Adrenal gland (tissue), 12 donors: ENCODE data around the gene POLG. TPM values are rescaled to one million over a fixed set of nuclear protein-coding genes. Genes with fewer than 3 reads are reported as not detected.

Experiments used
- DNase-seq, 7 donors: peaks; one replicate each; pipeline ENCODE4 v3.0.0-alpha.2; 2019 to 2020
- H3K27ac ChIP-seq, 5 donors: fragments of 200-600 bp; sonication (generic) in 4 of 5; 1 replicate in 3 of 5; 2 replicates in 2 of 5; pipeline versions ENCODE4 v1.5.1 to v1.8.0; 2016 to 2020; ENCODE audit warnings: mild to moderate bottlenecking in 1 of 5
- H3K27me3 ChIP-seq: fragments of 200-600 bp; 2 replicates; pipeline ENCODE4 v1.8.0; 2021
- H3K36me3 ChIP-seq, 2 donors: fragments of 200-600 bp; replicated peaks in 1 of 2; 1 replicate in 1 of 2; 2 replicates in 1 of 2; pipeline versions ENCODE4 v1.5.1 to v1.8.0; 2018 to 2022
- H3K4me1 ChIP-seq, 2 donors: fragments of 200-600 bp; replicated peaks in 1 of 2; 1 replicate in 1 of 2; 2 replicates in 1 of 2; pipeline versions ENCODE4 v1.5.1 to v1.8.0; 2018 to 2021
- H3K4me3 ChIP-seq, 4 donors: fragments of 200-600 bp; sonication (generic) in 3 of 4; one replicate each; pipeline ENCODE4 v1.5.1; 2016 to 2018
- H3K9me3 ChIP-seq, 3 donors: fragments of 200-600 bp; sonication (generic) in 1 of 3; replicated peaks in 1 of 3; 1 replicate in 2 of 3; 2 replicates in 1 of 3; pipeline versions ENCODE4 v1.5.1 to v1.8.0; 2016 to 2021
- CTCF ChIP-seq, 6 experiments: fragments of 450-650 bp in 4 of 6; fragments of 200-600 bp in 2 of 6; sonication (generic) in 1 of 6; IDR thresholded peaks; 1 replicate in 5 of 6; 2 replicates in 1 of 6; pipeline versions ENCODE4 v1.5.1 to v1.8.0; 2016 to 2021; ENCODE audit warnings: antibody characterized with exemption in 6 of 6, mild to moderate bottlenecking in 2 of 6, moderate library complexity in 1 of 6
- POLR2A ChIP-seq, 2 donors: fragments of 450-650 bp; IDR thresholded peaks; one replicate each; pipeline ENCODE4 v1.6.1; 2017; ENCODE audit warnings: antibody characterized with exemption in 2 of 2, mild to moderate bottlenecking in 2 of 2, moderate library complexity in 1 of 2
- WGBS, 4 donors: extraction: QIAGEN DNeasy Blood & Tissue Kit in 2 of 4; methylation state at CpG; one replicate each; pipeline versions ENCODE4 v1.1.5 to v1.1.7; 2013 to 2017; 5-methylcytosine and 5-hydroxymethylcytosine counted together
- intact Hi-C, 2 donors: fragments of 100-400 bp; cut with DNase I; formaldehyde crosslinking; loops; one replicate each; pipeline versions ENCODE4 v1.14.1 to v1.15.0; 2022 to 2023
- polyA plus RNA-seq, 3 donors: library from polyadenylated mRNA; stranded (reverse); fragments of 200-250 nt in 2 of 3; fragments of 350-450 nt in 1 of 3; fragmentation: Illumina TruSeq in 1 of 3; extraction: RNeasy Lipid Tissue Mini Kit (QIAGEN cat#74804) in 1 of 3; gene quantifications; one replicate each; pipeline ENCODE4 v1.2.3, GENCODE V29; 2013 to 2014
- total RNA-seq, 9 donors: library from RNA; depleted of rRNA in 4 of 9; stranded (reverse); fragments of >200 nt in 4 of 9; fragments of 120-200 nt in 1 of 9; fragmentation: NEBNext Ultra II Directional in 1 of 9; extraction: Animal tissue kit (Norgen Biotek cat#: 25700) in 1 of 9; gene quantifications; one replicate each; pipeline versions ENCODE4 v1.1.0 to v1.2.4, GENCODE V29; 2013 to 2023
- donor health status: healthy with polysubstance abuse.
- donor health status: Bipolar disorder and iron deficiency.
- donor health status: DM: yes; HTN: yes; CAD: no.
- donor health status: DM: no; HTN: no; CAD: no.
- donor health status: DM: no; HTN: no; CAD: no.
- donor health status: DM: yes; HTN: yes; CAD: no.

The POLG gene
- total and polyA plus RNA-seq, 12 donors: 25.0 to 127 (median 49.8) TPM

- Histone ChIP-seq H3K4me3 (peak overlapping the region in 1 of 4 donors; percentile 26), H3K27ac (no peak overlapping the region), H3K4me1 (peaks cover 0 to 8% of the 10 kb centered on the region in 2 donors), H3K36me3 (no peaks in the 10 kb centered on the region), H3K27me3 (peaks cover 95% of the 10 kb centered on the region), H3K9me3 (no peaks in the 10 kb centered on the region)
- TF ChIP-seq CTCF (IDR thresholded peaks at IDR 0.05): no peak
- 2 to 6% (median 3%) methylated on average over 42 to 87 of the region's 87 CpGs for WGBS, 4 donors
- peak in 1 of 7 donors; percentile 28 for DNase-seq
- intact Hi-C loops: loop anchor here in 1 of 2 donors (5.0 kb wide), 1 partner anchor 36 kb away; no protein-coding TSS in a partner anchor
Measured at GRCh38 chr15:89371228-89372044, 36.8 kb upstream of the POLG start.

GRCh38 chr15:89370978-89371227 is 36.3 kb upstream of the POLG start:
- DNase-seq: no peak
- Histone ChIP-seq H3K4me3 (peak overlapping the region in 1 of 4 donors; percentile 26), H3K9me3 (no peaks in the 10 kb centered on the region), H3K27me3 (peaks cover 100% of the 10 kb centered on the region), H3K4me1 (peaks cover 0 to 8% of the 10 kb centered on the region in 2 donors), H3K27ac (no peak overlapping the region), H3K36me3 (no peaks in the 10 kb centered on the region)
- 9 to 20% (median 10%) methylated on average over 1 to 11 of the region's 11 CpGs for WGBS, 4 donors
- intact Hi-C loops: loop anchor here in 1 of 2 donors (5.0 kb wide), 1 partner anchor 36 kb away; no protein-coding TSS in a partner anchor
- TF ChIP-seq POLR2A (IDR thresholded peaks at IDR 0.05): no peak

GRCh38 chr15:89370120-89370977 is 35.7 kb upstream of the POLG start:
- H3K4me1 ChIP-seq: peaks cover 0 to 8% of the 10 kb centered on the region in 2 donors
- intact Hi-C loops: loop anchor here in 1 of 2 donors (5.0 kb wide), 1 partner anchor 37 kb away; no protein-coding TSS in a partner anchor
- H3K27ac ChIP-seq: no peak overlapping the region
- no peak overlapping the region for H3K4me3 ChIP-seq
- no peaks in the 10 kb centered on the region for H3K36me3 ChIP-seq
- H3K27me3 ChIP-seq: peaks cover 100% of the 10 kb centered on the region
- no peak for DNase-seq
- WGBS, 4 donors: 14 to 18% (median 15%) methylated on average over 24 to 33 of the region's 33 CpGs
- no peak for TF ChIP-seq CTCF (IDR thresholded peaks at IDR 0.05)
- TF ChIP-seq POLR2A (IDR thresholded peaks at IDR 0.05): no peak
- H3K9me3 ChIP-seq: no peaks in the 10 kb centered on the region

GRCh38 chr15:89369341-89369947 is 34.8 kb upstream of the POLG start:
- Histone ChIP-seq H3K27me3 (peaks cover 100% of the 10 kb centered on the region), H3K36me3 (no peaks in the 10 kb centered on the region)

More at GRCh38 chr15:89369341-89369947, 34.8 kb upstream of the POLG start:
- Histone ChIP-seq H3K4me1 (peaks cover 0 to 8% of the 10 kb centered on the region in 2 donors), H3K4me3 (no peak overlapping the region), H3K27ac (no peak overlapping the region), H3K9me3 (no peaks in the 10 kb centered on the region)
- no peak for DNase-seq
- intact Hi-C loops: no loop called here
- 22 to 32% (median 26%) methylated on average over 3 of the region's 3 CpGs for WGBS, 4 donors
- TF ChIP-seq CTCF (IDR thresholded peaks at IDR 0.05) (no peak), POLR2A (IDR thresholded peaks at IDR 0.05) (no peak)
